Activated CD8-positive, alpha-beta T cell treated with anti-CD3 and anti-CD28 coated beads for 36 hours (primary cell): ENCODE measurements around the gene CFAP57. TPM values are rescaled to one million over a fixed set of nuclear protein-coding genes. Genes with fewer than 3 reads are reported as not detected.
"Not testable (repeated sequence)": the region's sequence is repeated elsewhere in the genome, so short reads cannot be mapped to it uniquely, and the experiment has no call there.

Experiments
- ATAC-seq: fragments of 200-7000 bp; cut with Tn5 transposase; one replicate; pipeline ENCODE4 v1.10.0; 2021; ENCODE audit warnings: mild to moderate bottlenecking, moderate library complexity
- CTCF ChIA-PET: fragments of 350-600 bp; sonication (Branson Sonifier 250); formaldehyde crosslinking; loops from one replicate; lab custom pipeline; 2021; ENCODE audit warnings: antibody characterized with exemption; lab: Charles Lee
- POLR2A ChIA-PET: fragments of 350-600 bp; sonication (Branson Sonifier 250); formaldehyde crosslinking; loops from one replicate; lab custom pipeline; 2021; ENCODE audit warnings: antibody characterized with exemption; lab: Charles Lee
- DNase-seq: peaks from one replicate; pipeline ENCODE4 v3.0.0-alpha.2; 2020
- H3K27ac Mint-ChIP-seq: one replicate; pipeline ENCODE4 v1.8.0; 2021; ENCODE audit warnings: mild to moderate bottlenecking, mixed read lengths
- H3K27me3 Mint-ChIP-seq: one replicate; pipeline ENCODE4 v1.8.0; 2021; ENCODE audit warnings: mixed read lengths
- H3K36me3 Mint-ChIP-seq: one replicate; pipeline ENCODE4 v1.8.0; 2021; ENCODE audit warnings: low read depth, mixed read lengths
- H3K4me1 Mint-ChIP-seq: one replicate; pipeline ENCODE4 v1.8.0; 2021; ENCODE audit warnings: low read depth, mixed read lengths
- H3K4me3 Mint-ChIP-seq: one replicate; pipeline ENCODE4 v1.8.0; 2021; ENCODE audit warnings: mild to moderate bottlenecking, moderate library complexity, mixed read lengths
- H3K9me3 Mint-ChIP-seq: one replicate; pipeline ENCODE4 v1.8.0; 2021; ENCODE audit warnings: mixed read lengths
- intact Hi-C: fragments of 100-400 bp; cut with micrococcal nuclease; formaldehyde crosslinking; loops from one replicate; pipeline ENCODE4 v1.10.0; 2022
- total RNA-seq, 2 experiments: library from RNA; stranded (reverse); gene quantifications; one replicate each; pipeline ENCODE4 v1.2.3, GENCODE V29; 2021
- TF ChIP-seq, protein P1 (sequence below): fragments of 200-600 bp; IDR thresholded peaks from one replicate; pipeline ENCODE4 v1.8.0; 2022; ENCODE audit warnings: antibody characterized with exemption, mild to moderate bottlenecking

Gene CFAP57
- total RNA-seq, 2 experiments from 2014 or later = 0.18 to 0.23 TPM

DNA sequence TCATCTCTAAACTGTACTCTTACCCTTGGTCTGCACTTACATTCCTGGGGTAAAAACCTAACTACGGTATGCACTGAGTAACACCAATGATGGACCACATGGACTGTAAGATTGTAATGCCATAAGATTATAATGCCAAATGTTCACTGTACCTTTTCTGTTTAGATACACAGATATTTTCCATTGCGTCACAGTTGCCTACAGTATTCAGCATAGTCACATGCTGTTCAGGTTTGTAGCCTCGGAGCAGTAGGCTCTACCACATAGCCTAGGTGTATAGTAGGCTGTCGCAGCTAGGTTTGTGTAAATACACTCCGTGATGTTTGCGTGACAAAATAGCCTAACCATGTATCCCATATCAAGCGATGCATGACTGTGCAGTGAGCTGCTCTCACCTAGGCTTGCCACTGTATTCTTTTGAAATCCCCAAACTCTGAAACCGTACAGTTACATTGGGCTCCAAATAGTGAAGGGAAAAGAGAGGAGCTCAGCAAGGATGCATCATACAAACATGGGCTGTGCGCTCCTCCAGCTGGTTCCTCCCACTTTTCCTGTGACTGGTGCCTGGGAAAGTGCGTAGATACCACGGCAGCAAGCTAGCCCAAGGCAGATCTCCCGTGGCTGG, 35.2 kb downstream of the CFAP57 start:
- intact Hi-C loops = no loop called here
- TF ChIP-seq, protein P1, sequence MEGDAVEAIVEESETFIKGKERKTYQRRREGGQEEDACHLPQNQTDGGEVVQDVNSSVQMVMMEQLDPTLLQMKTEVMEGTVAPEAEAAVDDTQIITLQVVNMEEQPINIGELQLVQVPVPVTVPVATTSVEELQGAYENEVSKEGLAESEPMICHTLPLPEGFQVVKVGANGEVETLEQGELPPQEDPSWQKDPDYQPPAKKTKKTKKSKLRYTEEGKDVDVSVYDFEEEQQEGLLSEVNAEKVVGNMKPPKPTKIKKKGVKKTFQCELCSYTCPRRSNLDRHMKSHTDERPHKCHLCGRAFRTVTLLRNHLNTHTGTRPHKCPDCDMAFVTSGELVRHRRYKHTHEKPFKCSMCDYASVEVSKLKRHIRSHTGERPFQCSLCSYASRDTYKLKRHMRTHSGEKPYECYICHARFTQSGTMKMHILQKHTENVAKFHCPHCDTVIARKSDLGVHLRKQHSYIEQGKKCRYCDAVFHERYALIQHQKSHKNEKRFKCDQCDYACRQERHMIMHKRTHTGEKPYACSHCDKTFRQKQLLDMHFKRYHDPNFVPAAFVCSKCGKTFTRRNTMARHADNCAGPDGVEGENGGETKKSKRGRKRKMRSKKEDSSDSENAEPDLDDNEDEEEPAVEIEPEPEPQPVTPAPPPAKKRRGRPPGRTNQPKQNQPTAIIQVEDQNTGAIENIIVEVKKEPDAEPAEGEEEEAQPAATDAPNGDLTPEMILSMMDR = no peak
- POLR2A ChIA-PET = no interaction called here
- CTCF ChIA-PET = no interaction called here
- Mint-ChIP-seq H3K36me3 (no peaks in the 10 kb centered on the region), H3K9me3 (peaks cover 4% of the 10 kb centered on the region), H3K27ac (no peak overlapping the region), H3K4me1 (no peaks in the 10 kb centered on the region), H3K4me3 (no peak overlapping the region), H3K27me3 (peaks cover 6% of the 10 kb centered on the region)
- no peak for DNase-seq
- ATAC-seq = no peak

DNA sequence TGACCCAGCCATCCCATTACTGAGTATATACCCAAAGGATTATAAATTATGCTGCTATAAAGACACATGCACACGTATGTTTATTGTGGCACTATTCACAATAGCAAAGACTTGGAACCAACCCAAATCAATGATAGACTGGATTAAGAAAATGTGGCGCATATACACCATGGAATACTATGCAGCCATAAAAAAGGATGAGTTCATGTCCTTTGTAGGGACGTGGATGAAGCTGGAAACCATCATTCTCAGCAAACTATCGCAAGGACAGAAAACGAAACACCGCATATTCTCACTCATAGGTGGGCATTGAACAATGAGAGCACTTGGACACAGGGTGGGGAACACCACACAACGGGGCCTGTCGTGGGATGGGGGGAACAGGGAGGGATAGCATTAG, 36.1 kb downstream of the CFAP57 start:
- ATAC-seq, H3K9me3 Mint-ChIP-seq, H3K4me3 Mint-ChIP-seq, POLR2A ChIA-PET, CTCF ChIA-PET, H3K27me3 Mint-ChIP-seq, H3K4me1 Mint-ChIP-seq, intact Hi-C loops, H3K27ac Mint-ChIP-seq, DNase-seq, H3K36me3 Mint-ChIP-seq: not testable (repeated sequence)

GRCh38 chr1:43214501-43215444, 42.6 kb downstream of the CFAP57 start:
- no peaks in the 10 kb centered on the region for H3K4me1 Mint-ChIP-seq
- ATAC-seq = no peak
- H3K4me3 Mint-ChIP-seq = no peak overlapping the region
- TF ChIP-seq, protein P1 = no peak
- ChIA-PET POLR2A (no interaction called here), CTCF (interaction anchor here (4.0 kb wide), 1 partner anchor 12 kb away, joined by 15 read pairs; no protein-coding TSS in a partner anchor)
- intact Hi-C loops = no loop called here
- H3K9me3 Mint-ChIP-seq = no peaks in the 10 kb centered on the region
- DNase-seq = no peak
- no peaks in the 10 kb centered on the region for H3K27me3 Mint-ChIP-seq
- H3K36me3 Mint-ChIP-seq = no peaks in the 10 kb centered on the region
- no peak overlapping the region for H3K27ac Mint-ChIP-seq

DNA sequence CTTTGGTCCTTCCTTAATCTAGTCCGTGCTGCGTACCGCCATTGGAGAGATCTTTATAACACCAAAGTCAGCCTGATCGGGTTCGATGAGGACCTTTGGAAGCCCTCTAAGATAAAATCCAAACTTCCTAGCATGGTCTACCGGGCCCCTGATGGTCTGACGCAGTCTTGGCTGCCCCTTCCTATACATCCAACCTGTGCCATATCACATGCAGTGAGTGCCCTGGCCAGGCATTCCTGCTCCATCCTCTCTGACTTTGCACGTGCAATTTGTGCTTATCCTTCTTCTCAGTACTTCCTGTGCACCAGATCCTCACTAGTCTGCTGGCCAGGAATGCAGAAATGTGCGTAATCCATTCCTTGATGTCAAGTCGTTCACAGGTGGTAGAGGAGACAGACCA, 45.6 kb downstream of the CFAP57 start:
- Mint-ChIP-seq H3K27ac (no peak overlapping the region), H3K4me1 (peaks cover 5% of the 10 kb centered on the region), H3K9me3 (no peaks in the 10 kb centered on the region), H3K4me3 (no peak overlapping the region), H3K36me3 (no peaks in the 10 kb centered on the region), H3K27me3 (no peaks in the 10 kb centered on the region)
- ChIA-PET CTCF (no interaction called here), POLR2A (no interaction called here)
- DNase-seq (no peak), ATAC-seq (no peak)
- intact Hi-C loops = no loop called here
- TF ChIP-seq, protein P1 = no peak

GRCh38 chr1:43220905-43221778, 49.0 kb downstream of the CFAP57 start:
- Mint-ChIP-seq H3K27me3 (no peaks in the 10 kb centered on the region), H3K4me1 (peaks cover 5% of the 10 kb centered on the region), H3K36me3 (no peaks in the 10 kb centered on the region), H3K27ac (no peak overlapping the region), H3K9me3 (no peaks in the 10 kb centered on the region), H3K4me3 (no peak overlapping the region)
- POLR2A ChIA-PET = no interaction called here
- CTCF ChIA-PET = interaction anchor here (3.0 kb wide), 1 partner anchor 193 kb away, joined by 7 read pairs; no protein-coding TSS in a partner anchor
- intact Hi-C loops = no loop called here
- TF ChIP-seq, protein P1 = no peak
- DNase-seq (no peak), ATAC-seq (no peak)
